Thyroid gland (tissue), 4 donors: Measurements from ENCODE around the gene MEX3D. TPM values are rescaled to one million over a fixed set of nuclear protein-coding genes. Genes with fewer than 3 reads are reported as not detected.

Source experiments
- DNase-seq, 2 donors: peaks; one replicate each; pipeline ENCODE4 v3.0.0-alpha.2; 2019
- H3K27ac ChIP-seq, 3 donors: fragments of 200-600 bp; sonication (generic); 1 replicate in 2 of 3; 2 replicates in 1 of 3; pipeline ENCODE4 v1.5.1; 2016 to 2019; ENCODE audit warnings: mild to moderate bottlenecking in 1 of 3, moderate library complexity in 1 of 3
- H3K27me3 ChIP-seq: fragments of 200-600 bp; sonication (generic); one replicate; pipeline ENCODE4 v1.5.1; 2019
- H3K36me3 ChIP-seq, 2 donors: fragments of 200-600 bp; sonication (generic); one replicate each; pipeline ENCODE4 v1.5.1; 2016 to 2019
- H3K4me1 ChIP-seq, 2 donors: fragments of 200-600 bp; sonication (generic); one replicate each; pipeline ENCODE4 v1.5.1; 2017 to 2019
- H3K4me3 ChIP-seq, 3 donors: fragments of 200-600 bp; sonication (generic); replicated peaks in 1 of 3; 1 replicate in 2 of 3; 2 replicates in 1 of 3; pipeline ENCODE4 v1.5.1; 2016; ENCODE audit warnings: mild to moderate bottlenecking in 1 of 3
- H3K9me3 ChIP-seq: fragments of 200-600 bp; sonication (generic); one replicate; pipeline ENCODE4 v1.5.1; 2017
- POLR2A ChIP-seq, 2 donors: fragments of 450-650 bp; IDR thresholded peaks; one replicate each; pipeline ENCODE4 v1.6.1; 2017; ENCODE audit warnings: antibody characterized with exemption in 2 of 2, mild to moderate bottlenecking in 2 of 2, moderate library complexity in 1 of 2
- WGBS, 2 donors: methylation state at CpG; one replicate each; pipeline ENCODE4 v1.1.5; 2017; 5-methylcytosine and 5-hydroxymethylcytosine counted together
- intact Hi-C: fragments of 100-400 bp; cut with DNase I; formaldehyde crosslinking; loops from one replicate; pipeline ENCODE4 v1.15.1; 2023
- total RNA-seq, 4 donors: library from RNA; depleted of rRNA; stranded (reverse); fragments of >200 nt; gene quantifications; one replicate each; pipeline ENCODE4 v1.2.3, GENCODE V29; 2016
- TF ChIP-seq, protein P1 (sequence below), 6 experiments: fragments of 200-600 bp in 3 of 6; fragments of 450-650 bp in 3 of 6; sonication (generic) in 3 of 6; IDR thresholded peaks; one replicate each; pipeline ENCODE4 v1.5.1; 2016 to 2019; ENCODE audit warnings: antibody characterized with exemption in 6 of 6, mild to moderate bottlenecking in 2 of 6, inconsistent platforms in 1 of 6, moderate library complexity in 1 of 6

MEX3D gene
- total RNA-seq, 4 donors from 2014 or later: 18.4 to 31.8 (median 26.4) TPM

DNA sequence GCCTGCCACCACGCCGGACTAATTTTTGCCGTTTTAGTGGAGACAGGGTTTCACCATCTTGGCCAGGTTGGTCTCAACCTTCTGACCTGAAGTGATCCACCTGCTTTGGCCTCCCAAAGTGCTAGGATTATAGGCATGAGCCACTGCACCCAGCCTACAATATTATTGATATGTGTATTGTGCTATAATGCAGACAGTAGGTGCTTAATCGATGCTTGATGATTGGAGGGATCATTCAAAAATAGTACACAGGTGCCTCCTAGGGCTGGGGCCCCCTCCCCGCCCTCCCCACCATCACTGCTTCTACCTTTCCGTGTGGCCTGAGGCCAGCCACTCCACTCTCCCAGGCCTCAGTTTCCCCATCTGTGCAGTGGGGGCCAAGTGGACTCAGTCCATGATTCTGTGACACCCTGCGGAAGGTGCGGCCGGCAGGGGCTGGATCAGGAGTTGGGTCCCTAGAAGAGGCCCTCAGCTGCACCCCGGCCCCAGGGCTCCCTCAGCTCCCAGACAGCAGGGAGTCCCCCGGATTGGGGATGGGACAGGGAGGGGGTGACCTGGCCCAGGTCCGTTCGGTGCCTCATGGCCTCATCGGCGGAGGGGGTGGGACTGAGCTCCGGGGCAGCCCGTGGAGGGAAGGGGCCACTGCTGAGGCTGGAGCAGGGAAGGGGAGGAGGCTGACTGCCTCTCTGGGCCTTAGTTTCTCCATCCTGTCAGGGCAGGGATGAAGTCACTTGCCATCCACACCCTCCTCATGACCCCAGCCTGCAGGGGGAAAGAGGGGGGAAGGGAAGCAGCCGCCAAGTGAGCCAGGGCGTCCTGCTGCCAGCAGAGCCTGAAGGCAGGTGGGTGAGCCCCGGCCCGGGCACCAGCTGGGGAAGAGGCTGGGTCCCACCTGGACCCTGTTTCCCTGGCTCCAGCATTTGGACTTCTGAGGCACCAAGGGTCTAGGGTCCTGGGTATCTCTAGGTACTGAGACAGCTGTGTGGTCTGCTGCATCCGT, 56.5 kb downstream of the MEX3D start:
- peaks cover 0 to 21% of the 10 kb centered on the region in 2 donors for H3K4me1 ChIP-seq
- no peaks in the 10 kb centered on the region for H3K9me3 ChIP-seq
- H3K27ac ChIP-seq: no peak overlapping the region
- H3K36me3 ChIP-seq: no peaks in the 10 kb centered on the region
- intact Hi-C loops: no loop called here
- WGBS, 2 donors: 56 to 63% methylated on average over 12 to 18 of the region's 22 CpGs
- no peak overlapping the region for H3K4me3 ChIP-seq
- H3K27me3 ChIP-seq: peaks cover 6% of the 10 kb centered on the region
- no peak for DNase-seq
- TF ChIP-seq, protein P1, sequence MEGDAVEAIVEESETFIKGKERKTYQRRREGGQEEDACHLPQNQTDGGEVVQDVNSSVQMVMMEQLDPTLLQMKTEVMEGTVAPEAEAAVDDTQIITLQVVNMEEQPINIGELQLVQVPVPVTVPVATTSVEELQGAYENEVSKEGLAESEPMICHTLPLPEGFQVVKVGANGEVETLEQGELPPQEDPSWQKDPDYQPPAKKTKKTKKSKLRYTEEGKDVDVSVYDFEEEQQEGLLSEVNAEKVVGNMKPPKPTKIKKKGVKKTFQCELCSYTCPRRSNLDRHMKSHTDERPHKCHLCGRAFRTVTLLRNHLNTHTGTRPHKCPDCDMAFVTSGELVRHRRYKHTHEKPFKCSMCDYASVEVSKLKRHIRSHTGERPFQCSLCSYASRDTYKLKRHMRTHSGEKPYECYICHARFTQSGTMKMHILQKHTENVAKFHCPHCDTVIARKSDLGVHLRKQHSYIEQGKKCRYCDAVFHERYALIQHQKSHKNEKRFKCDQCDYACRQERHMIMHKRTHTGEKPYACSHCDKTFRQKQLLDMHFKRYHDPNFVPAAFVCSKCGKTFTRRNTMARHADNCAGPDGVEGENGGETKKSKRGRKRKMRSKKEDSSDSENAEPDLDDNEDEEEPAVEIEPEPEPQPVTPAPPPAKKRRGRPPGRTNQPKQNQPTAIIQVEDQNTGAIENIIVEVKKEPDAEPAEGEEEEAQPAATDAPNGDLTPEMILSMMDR (IDR thresholded peaks at IDR 0.05): no peak
- no peak for TF ChIP-seq POLR2A (IDR thresholded peaks at IDR 0.05)

DNA sequence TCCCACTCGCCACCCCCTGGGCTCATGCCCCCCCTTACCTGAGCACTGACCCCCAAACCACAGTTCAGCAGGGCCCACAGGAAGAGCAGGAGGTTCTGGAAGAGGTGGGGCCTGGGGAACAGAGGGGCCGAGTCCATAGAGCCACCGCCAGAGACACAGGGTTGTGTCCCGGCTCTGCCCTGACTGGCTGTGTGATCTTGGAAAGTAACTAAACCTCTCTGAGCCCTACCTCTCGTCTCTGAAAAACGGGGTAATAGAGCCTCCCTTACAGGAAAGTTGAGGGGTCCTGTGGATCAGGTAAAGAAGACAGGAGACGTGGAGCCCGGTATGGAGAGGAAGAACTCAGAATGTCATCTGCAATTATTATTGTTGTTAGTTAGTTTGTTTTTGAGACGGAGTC, 57.3 kb downstream of the MEX3D start:
- 42 to 51% methylated on average over 7 to 8 of the region's 9 CpGs for WGBS, 2 donors
- no peak overlapping the region for H3K27ac ChIP-seq

DNA sequence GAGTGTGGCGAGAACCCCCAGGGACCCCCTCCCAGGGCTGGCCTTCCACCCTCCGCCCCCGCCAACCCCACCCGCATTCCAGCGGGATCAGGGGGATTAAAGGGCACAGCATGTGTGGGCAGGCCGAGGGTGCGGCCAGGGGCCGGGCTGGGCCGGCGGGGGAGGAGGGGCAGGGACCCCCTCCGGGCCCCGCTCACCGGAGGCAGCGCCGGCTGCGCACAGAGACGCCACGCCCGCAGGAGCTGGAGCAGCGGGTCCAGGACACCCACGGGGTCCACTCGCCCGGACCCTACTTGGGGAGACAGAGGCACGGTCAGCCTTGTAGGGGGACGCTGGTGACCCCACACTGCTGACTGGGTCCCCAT, 57.7 kb downstream of the MEX3D start:
- Histone ChIP-seq H3K9me3 (no peaks in the 10 kb centered on the region), H3K27ac (no peak overlapping the region), H3K4me3 (no peak overlapping the region), H3K4me1 (peaks cover 0 to 21% of the 10 kb centered on the region in 2 donors), H3K36me3 (no peaks in the 10 kb centered on the region), H3K27me3 (peaks cover 6% of the 10 kb centered on the region)
- TF ChIP-seq, protein P1 (IDR thresholded peaks at IDR 0.05): no peak
- no peak for DNase-seq
- intact Hi-C loops: no loop called here
- 12 to 22% methylated on average over 5 of the region's 25 CpGs for WGBS, 2 donors

More for the DNA sequence above, 57.3 kb downstream of the MEX3D start:
- TF ChIP-seq POLR2A (IDR thresholded peaks at IDR 0.05): no peak
- TF ChIP-seq, protein P1 (IDR thresholded peaks at IDR 0.05): no peak
- Histone ChIP-seq H3K9me3 (no peaks in the 10 kb centered on the region), H3K4me3 (no peak overlapping the region), H3K27me3 (peaks cover 6% of the 10 kb centered on the region), H3K36me3 (no peaks in the 10 kb centered on the region), H3K4me1 (peaks cover 0 to 21% of the 10 kb centered on the region in 2 donors)
- intact Hi-C loops: no loop called here
- no peak for DNase-seq

GRCh38 chr19:1509602-1510441, 58.3 kb downstream of the MEX3D start:
- intact Hi-C loops: no loop called here
- no peak for DNase-seq
- TF ChIP-seq POLR2A (IDR thresholded peaks at IDR 0.05): no peak
- TF ChIP-seq, protein P1 (IDR thresholded peaks at IDR 0.05): no peak
- no peak overlapping the region for H3K4me3 ChIP-seq
- H3K4me1 ChIP-seq: peaks cover 0 to 21% of the 10 kb centered on the region in 2 donors
- no peak overlapping the region for H3K27ac ChIP-seq
- peaks cover 6% of the 10 kb centered on the region for H3K27me3 ChIP-seq
- 58 to 60% methylated on average over 11 of the region's 11 CpGs for WGBS, 2 donors
- H3K36me3 ChIP-seq: no peaks in the 10 kb centered on the region
- H3K9me3 ChIP-seq: no peaks in the 10 kb centered on the region
